Measurements from ENCODE around the gene IP6K2.

DNA sequence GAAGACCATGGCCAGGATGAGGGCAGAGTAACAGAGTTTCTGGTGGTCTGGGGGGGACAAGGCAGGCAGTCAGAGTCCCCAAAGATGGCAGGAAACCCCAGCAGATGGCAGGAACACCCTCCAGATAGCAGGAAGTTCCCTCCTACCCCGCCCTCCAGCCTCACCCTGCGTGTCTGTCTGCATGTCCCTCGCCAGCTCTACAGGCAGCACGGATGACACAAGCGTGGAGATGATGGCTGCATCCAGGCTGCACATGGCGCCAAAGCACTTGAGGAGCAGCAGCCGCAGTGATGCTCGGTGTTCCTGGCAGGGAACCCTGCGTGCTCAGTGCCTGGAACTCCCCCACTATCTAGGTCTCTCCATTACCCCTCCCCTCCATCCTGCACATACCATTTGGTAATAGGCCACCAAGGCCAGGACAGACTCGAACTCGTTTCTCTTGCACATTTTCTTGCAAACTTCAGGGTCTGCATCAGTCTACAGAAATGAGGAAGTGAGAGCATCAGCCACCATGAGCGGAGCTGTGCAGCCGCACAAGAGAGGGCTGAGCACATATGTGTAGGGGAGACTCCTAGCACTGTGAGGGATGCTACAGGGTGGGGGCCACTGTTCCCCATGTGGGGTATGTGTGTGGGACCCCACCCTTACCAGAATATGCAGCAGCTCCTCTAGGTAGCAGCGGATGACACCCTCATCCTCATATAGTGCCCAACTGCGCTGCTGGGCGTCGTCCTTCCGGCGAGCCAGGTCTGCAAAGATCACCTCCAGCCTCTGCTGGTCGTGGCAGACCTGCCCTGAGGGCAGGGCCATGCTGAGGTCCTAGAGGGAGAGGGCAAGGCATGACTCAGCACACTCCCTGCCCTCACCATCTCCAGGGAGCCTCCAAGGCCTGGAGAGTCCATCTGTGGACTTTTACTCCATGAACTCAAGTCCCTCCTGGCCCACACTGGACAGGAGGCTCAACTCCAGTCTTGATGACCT lies 37.3 kb downstream of the IP6K2 start:
- TF ChIP-seq POLR2A (IDR thresholded peaks at IDR 0.05), result no peak
- TF ChIP-seq, protein P1, sequence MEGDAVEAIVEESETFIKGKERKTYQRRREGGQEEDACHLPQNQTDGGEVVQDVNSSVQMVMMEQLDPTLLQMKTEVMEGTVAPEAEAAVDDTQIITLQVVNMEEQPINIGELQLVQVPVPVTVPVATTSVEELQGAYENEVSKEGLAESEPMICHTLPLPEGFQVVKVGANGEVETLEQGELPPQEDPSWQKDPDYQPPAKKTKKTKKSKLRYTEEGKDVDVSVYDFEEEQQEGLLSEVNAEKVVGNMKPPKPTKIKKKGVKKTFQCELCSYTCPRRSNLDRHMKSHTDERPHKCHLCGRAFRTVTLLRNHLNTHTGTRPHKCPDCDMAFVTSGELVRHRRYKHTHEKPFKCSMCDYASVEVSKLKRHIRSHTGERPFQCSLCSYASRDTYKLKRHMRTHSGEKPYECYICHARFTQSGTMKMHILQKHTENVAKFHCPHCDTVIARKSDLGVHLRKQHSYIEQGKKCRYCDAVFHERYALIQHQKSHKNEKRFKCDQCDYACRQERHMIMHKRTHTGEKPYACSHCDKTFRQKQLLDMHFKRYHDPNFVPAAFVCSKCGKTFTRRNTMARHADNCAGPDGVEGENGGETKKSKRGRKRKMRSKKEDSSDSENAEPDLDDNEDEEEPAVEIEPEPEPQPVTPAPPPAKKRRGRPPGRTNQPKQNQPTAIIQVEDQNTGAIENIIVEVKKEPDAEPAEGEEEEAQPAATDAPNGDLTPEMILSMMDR (IDR thresholded peaks at IDR 0.05 in 8 of 11, conservative IDR thresholded peaks at IDR 0.05 in 3 of 11), result no peak
- no peak for TF ChIP-seq POLR2AphosphoS5 (IDR thresholded peaks at IDR 0.05)
